ENCODE results near the gene PHC2.

The PHC2 gene

GRCh38 chr1:33369764-33370163 is 61.1 kb downstream of the PHC2 start:
- no peak for DNase-seq (ENCODE audit: low read depth)

GRCh38 chr1:33369081-33369480 is 61.8 kb downstream of the PHC2 start:
- no peak for DNase-seq (ENCODE audit: low read depth)

- DNase-seq (ENCODE audit: low read depth) = no peak
Observed at GRCh38 chr1:33368431-33368830, 62.5 kb downstream of the PHC2 start.

DNA sequence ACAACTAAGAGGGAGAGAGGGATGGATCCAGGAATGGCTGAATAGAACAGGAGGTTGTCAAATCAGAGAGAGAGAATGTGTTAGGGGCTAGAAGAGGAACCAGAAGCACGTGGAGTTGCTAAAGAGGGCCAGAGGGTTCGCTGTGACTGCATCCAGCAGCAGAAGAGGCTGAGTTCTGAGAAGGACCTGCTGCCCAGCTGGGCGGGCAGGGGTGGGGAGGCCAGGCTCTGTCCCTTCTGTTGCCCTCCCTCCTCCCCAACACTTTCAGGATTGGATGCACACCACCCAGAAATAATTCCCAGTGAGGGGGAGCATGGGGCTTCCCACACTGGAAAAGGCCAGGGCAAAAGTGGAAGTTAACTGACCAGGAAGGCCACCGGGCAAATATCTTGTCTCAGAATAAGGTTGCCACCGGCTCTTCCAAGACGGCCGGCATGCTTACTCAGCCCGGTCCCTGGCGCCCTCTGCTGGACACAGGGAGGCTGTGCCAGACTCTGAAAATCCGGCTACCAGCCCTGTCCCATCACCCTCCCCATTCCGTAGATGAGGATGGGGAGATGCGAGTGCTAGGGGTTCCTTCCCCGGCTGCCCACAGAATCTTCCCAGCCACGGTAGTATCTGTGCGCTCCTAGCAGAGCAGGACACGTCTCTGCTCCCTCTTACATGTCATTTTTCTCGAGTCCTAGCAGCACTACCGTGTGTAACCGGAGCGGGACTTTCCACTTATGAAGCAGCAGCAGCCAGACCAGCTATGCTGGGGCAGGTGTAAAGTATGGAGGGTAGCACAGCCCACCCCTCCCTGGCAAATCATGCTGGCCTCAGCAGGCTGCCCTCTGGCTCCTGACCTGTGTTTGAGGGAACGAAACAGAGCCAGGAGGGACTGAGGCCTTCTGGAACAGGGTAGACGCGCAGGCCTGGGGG is 63.1 kb downstream of the PHC2 start:
- peak; percentile 68 for DNase-seq (ENCODE audit: low read depth)

DNA sequence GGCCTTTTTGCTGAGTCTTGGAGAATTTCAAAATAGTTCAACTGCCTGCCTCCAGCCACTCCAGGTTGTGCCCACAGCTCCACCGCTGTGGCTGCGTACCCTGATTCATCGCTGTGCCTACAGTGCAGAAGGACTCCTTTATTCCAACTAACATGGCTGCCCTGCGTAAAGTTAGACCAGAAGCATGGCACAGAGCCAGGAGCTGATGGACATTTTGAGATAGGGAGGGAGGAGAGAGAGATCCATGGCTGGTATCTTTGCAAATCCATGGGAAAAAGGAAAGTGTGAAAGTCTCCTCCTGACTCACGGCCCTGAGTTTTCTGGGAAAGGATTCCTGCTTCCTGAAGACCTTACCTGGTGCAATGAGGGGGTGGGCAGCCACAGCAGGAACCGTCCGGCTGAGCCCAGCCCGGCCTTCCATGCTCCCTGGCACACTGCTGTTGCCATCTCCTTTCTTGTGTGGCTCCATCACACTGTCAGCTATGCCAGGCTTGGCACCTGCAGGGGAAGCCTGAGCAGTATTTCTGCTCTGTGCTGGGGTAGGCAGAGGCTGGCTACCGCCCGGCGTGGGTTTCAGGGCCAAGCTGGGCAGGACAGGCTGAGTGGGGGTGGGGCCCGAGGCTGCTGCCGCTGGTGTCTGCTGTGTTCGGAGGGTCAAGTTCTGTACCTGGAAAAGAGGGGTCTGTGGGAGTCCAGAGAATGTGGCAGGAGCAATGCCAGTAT is 64.0 kb downstream of the PHC2 start:
- no peak for DNase-seq (ENCODE audit: low read depth)

DNA sequence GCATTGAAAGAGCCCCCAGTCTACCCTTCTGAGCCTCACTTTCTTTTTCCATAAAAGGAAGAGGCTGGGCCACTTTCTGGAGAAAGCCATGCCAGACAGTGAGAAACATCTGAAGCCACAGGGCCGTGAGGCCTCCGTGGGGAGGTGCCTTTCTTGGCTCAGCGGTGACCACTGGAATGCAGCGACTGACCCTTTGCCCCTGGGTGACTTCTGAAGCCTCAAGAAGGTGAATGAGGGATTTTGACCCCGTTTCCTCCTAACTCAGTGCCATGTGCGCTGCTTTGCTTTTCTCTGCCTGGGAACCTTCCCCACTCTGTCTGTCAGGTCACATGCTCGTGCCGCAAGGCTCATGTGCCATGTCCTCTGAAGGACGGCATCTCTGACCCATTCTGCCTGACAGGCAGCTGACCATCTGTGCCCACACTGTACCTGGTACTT is 65.3 kb downstream of the PHC2 start:
- DNase-seq (ENCODE audit: low read depth) = peak; percentile 64

DNA sequence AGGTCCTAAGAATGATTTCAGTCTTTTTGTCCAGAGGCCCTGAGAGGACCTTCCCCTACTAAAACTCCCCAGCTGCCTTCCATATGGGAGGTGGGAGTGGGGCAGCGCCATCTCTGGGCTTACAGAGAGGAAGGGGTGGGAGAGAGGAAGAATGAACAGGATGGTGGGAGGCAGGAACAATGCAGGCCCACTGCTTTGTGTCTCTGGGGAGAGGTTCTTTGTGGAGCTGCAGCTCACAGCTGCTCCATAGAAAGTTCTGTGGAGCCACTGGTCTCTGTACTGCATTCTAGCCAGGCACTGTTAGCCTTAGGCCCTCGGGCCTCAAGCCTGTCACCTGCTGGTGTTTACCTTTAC is 66.4 kb downstream of the PHC2 start:
- no peak for DNase-seq (ENCODE audit: low read depth)

DNA sequence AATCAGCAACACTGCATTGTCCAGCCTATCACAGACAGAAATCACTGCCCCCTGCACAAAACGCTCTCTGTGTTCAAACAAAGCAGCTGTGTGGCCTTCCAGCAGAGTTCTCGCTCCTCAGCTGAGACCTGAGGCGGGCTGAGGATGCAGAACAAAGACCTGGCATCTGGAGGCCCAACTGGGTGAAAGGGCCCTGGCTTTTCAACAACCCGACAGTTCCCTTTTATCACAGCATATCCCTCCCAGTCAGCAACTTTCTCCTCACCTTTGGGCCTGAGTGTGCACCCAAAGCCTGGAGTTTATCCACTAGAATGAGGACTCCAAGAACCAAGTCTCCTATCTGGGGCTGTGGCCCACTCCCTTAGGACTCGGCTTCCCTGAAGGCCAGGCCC is 67.4 kb downstream of the PHC2 start:
- no peak for DNase-seq (ENCODE audit: low read depth)

GRCh38 chr1:33363021-33363420 is 67.9 kb downstream of the PHC2 start:
- DNase-seq (ENCODE audit: low read depth) = no peak

DNA sequence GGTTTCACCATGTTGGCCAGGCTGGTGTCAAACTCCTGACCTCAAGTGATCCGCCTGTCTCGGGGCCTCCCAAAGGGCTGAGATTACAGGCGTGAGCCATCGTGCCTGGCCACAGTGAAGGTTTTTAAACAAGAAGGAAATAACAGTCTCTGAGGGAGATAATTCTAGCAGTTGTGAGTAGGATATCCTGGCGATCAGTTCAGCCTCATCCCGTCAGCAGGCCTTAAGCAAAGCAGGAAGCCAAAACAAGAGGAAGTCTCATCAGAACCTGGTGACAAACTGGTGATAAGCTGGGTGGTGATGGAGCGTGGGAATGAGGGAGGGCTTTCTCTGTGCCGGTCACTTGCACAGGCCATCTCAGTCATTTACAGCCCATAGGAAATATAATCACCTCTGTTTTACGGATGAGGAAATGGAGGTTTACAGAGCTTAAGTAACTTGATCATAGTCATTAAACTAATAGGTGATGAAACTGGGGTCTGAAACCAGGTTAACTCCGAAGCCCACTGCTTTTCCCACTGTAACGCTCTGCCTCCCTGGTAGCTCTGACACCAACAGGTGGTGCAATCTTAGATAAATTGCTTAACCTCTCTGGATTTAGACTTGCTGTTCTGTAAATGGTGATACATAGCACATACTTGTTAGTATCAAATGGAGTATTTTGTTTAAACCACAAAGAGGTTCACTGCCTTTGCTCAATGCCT is 69.2 kb downstream of the PHC2 start:
- DNase-seq (ENCODE audit: low read depth) = no peak

DNA sequence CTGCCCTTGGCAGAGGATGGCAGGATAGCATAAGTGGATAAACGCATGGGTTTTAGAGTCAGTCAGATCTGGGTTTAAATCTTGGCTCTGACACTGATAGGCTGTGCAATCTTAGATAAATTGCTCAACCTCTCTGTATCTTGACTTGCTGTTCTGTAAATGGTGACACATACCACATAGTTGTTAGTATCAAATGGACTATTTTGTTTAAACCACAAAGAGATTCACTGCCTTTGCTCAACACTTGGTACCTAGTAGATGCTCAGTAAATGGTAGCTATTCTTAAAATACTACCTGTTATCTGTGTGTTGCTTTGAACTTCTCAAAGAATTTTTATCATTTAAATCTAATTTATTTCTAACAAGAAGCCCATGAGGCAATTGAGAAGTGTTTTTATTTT is 70.5 kb downstream of the PHC2 start:
- DNase-seq (ENCODE audit: low read depth) = peak; percentile 57

DNA sequence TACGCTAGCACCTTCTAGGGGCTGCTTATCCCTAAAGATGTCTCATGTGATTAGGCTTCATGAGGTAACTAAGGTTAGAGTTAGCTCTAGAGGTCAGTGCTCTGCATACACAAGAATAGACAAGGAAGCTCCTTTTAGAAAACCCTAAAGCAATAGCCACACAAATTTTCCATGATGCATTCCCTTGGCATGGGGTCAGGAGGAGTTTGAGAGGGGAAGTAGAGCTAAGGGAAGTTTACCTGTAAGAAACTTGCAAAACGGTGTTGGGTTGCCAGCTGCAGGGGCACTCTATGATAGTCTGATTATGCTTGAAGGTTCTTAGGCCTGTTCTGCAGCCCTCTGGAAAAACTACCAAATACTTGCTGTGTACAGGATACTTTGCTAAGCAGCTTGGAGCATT is 71.0 kb downstream of the PHC2 start:
- DNase-seq (ENCODE audit: low read depth) = no peak

- DNase-seq (ENCODE audit: low read depth) = no peak
Observed at GRCh38 chr1:33358795-33359503, 71.9 kb downstream of the PHC2 start.

DNA sequence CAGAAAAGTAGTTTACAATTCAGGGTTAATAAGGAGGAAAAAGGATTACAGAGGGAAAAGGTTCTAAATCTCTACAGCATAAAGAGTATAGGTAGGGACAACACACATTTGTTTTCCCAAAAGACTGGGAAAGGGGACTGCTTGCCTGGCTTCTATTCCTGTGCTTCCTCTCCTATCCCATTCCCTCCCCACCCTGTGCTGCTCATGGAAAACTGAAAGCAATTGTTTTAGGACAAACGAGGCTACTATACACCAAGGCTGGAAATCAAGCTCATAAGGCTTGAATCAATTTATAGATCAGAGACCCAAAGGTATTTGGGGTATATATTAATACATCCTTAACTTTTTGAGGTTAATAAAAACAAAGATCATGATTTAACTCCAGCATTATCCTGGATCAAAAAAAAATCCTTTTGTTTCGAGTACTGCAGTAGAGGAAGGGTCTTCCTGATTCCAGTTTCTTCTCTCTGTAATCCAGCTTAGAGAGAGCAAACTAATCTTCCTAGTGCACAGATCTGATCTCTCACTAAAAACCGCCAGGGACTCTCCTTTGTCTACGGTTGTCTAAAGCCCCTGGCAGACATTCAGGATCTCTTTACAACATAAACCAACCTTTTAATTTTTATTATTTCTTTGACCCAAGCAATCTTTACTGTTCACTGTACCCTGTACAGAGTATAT is 72.6 kb downstream of the PHC2 start:
- no peak for DNase-seq (ENCODE audit: low read depth)

DNA sequence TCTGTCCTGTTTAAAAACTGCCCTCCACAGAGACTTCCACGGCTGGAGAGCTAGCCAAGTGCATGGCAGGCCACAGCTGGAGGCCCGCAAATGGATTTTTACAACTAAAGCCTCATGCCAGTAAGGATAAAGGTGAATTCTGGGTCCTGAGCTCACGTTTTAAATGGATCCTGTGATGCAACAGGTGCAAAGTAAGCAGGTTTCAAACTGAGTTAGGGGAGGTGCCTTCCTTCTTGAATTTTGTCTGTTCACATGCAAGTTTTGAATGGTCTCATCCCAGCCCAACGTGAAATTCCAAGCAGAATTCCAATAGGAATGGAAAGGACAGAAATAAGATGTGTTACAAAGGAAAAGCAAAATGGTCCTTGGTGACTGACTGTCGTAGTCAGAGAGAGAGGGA is 73.8 kb downstream of the PHC2 start:
- DNase-seq (ENCODE audit: low read depth) = no peak

DNA sequence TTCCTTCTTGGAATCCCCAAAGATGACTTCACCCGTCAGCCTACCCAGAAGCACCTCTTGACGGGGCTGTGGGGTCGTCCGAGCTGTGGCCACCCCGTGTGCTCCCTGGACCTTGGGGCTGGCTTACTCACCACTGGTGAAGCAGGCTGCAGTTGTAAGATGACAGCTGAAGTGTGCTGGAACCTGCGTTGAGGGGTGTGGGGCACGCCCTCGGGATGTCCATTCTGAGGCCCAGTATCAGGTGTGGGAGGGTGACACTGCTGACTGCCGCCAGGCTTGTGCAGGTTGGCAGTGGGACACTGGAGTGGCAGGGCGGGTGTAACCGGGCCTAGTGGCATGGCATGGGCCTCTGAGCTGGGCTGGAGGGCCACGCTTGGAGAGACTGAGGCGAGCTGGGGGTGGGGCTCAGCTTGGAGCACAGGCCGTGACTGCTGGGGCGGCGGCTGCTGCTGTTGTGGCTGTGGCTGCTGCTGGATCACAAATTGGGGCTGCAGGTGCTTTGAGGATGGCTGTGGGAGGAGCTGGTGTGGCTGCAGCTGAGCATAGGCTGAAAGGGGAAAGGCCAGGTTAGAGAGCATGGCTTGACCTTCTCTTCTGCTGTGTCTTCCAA is 76.1 kb downstream of the PHC2 start:
- DNase-seq (ENCODE audit: low read depth) = no peak

DNA sequence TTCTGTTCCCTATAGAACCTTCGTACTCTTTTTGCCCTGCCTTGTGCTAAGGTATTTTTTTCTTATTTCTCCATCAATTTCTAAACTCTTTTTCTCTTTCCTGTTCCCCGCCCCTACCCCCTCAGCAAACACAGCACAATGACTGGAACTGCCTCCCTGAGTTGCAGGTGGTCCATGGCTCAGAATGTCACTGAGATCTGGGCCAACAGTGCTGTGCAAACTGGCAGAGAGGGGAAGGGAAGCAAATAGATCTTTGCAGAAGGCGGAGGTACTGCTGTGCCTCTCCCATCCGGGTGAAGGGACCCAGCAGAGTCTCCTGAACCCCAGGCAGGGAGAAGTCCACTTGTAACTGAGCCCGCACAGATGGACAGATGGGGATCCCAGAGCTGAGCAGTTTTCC is 77.4 kb downstream of the PHC2 start:
- DNase-seq (ENCODE audit: low read depth) = no peak

DNA sequence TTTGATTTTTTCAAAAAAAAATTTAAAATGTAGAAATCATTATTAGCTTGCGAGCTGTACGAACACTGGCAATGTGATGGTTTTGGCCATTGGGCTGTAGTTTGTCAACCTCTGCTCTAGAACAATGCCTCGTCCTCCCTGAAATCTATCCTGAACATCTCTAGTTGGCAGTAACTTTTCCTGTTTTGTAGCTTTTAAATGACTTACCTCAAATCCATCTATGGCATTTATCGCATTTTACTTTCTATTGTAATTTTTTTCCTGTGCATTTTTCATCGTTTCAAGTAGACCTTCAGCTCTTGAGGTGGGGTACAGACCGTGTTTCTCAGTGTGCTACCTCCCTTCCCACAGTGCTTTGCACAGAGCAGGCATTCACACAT is 79.6 kb downstream of the PHC2 start:
- no peak for DNase-seq (ENCODE audit: low read depth)

GRCh38 chr1:33350611-33351280 is 80.1 kb downstream of the PHC2 start:
- DNase-seq (ENCODE audit: low read depth) = no peak

GRCh38 chr1:33349778-33350610 is 80.9 kb downstream of the PHC2 start:
- DNase-seq (ENCODE audit: low read depth) = peak; percentile 80

Measured in fibroblast of gingiva (primary cell).